Thoracic aorta (tissue), 2 donors: ENCODE results near the gene AKAP8L. TPM values are rescaled to one million over a fixed set of nuclear protein-coding genes. Genes with fewer than 3 reads are reported as not detected.
A peak's percentile ranks its signal among the peaks of the same experiment; 100 is the strongest.

ENCODE experiments used
- ATAC-seq: fragments of 150-250 bp; one replicate; pipeline ENCODE4 v1.8.0; 2017; ENCODE audit warnings: low read depth; ENCODE audit not compliant: insufficient number of reproducible peaks, low FRiP score
- DNase-seq: peaks from one replicate; pipeline ENCODE4 v3.0.0-alpha.2; 2020; ENCODE audit warnings: low spot score
- H3K27ac ChIP-seq, 2 donors: fragments of 200-600 bp; sonication (generic); 1 replicate in 1 of 2; 2 replicates in 1 of 2; pipeline ENCODE4 v1.5.1; 2016; ENCODE audit warnings: mild to moderate bottlenecking in 2 of 2, moderate library complexity in 2 of 2
- H3K27me3 ChIP-seq: fragments of 200-600 bp; sonication (generic); replicated peaks from 2 replicates; pipeline ENCODE4 v1.6.0; 2016; ENCODE audit warnings: mild to moderate bottlenecking; ENCODE audit not compliant: insufficient read depth
- H3K36me3 ChIP-seq: fragments of 200-600 bp; sonication (generic); one replicate; pipeline ENCODE4 v1.5.1; 2016
- H3K4me1 ChIP-seq, 2 donors: fragments of 200-600 bp; sonication (generic); 1 replicate in 1 of 2; 2 replicates in 1 of 2; pipeline versions ENCODE4 v1.5.1 to v1.6.0; 2016; ENCODE audit warnings: low read depth in 2 of 2, mild to moderate bottlenecking in 1 of 2; ENCODE audit not compliant: control insufficient read depth in 1 of 2
- H3K4me3 ChIP-seq: fragments of 200-600 bp; sonication (generic); 2 replicates; pipeline ENCODE4 v1.5.1; 2016; ENCODE audit warnings: mild to moderate bottlenecking
- H3K9me3 ChIP-seq: fragments of 200-600 bp; sonication (generic); 2 replicates; pipeline ENCODE4 v1.5.1; 2016
- total RNA-seq, 2 donors: library from RNA; depleted of rRNA; stranded (reverse); fragments of >200 nt; gene quantifications; one replicate each; pipeline versions ENCODE4 v1.1.0 to v1.2.3, GENCODE V29; 2016
- TF ChIP-seq, protein P1 (sequence below): fragments of 200-600 bp; sonication (generic); IDR thresholded peaks from one replicate; pipeline ENCODE4 v1.5.1; 2019; ENCODE audit warnings: antibody characterized with exemption

The AKAP8L gene
- total RNA-seq, 2 donors from 2014 or later, result 163 to 247 TPM

DNA sequence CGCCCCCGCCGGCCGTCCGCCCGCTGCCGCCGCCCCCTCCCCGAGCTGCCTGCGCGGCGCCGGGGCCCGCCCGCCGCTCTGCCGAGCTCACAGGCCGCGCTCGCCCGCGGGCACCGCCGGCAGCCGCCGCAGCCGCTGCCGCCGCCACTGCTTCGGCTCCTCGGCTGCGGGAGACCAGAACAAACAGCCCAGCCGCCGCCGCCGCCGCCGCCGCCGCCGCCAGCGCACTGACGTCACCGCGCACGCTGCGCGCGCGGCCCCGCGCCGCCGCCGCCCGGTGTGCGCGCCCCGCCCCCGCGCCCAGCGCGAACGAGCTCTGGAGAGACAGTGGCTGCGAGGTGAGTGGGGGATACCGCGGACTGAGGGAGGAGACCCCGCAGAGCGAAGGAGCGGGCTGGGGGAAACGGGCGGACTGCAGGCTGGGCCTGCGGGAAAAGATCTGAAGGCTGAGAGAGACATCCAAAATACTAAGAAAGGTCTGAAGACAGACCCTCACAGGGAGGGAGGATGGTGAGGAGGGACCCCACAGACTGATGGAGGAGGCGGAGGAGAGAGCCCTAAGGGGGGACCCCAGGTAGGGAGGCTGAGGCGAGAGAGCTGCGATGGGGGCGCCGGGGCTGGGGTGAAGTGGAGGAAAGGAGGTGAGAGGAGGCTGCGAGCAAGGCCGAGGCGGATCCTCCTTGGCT is 86.3 kb downstream of the AKAP8L start, which contains the start of gene BRD4:
Gene BRD4 (minus strand): TSS at position 229 of the 686 bp plus-strand sequence. CDS start 59,440 bp downstream, outside the sequence.
- TF ChIP-seq, protein P1, sequence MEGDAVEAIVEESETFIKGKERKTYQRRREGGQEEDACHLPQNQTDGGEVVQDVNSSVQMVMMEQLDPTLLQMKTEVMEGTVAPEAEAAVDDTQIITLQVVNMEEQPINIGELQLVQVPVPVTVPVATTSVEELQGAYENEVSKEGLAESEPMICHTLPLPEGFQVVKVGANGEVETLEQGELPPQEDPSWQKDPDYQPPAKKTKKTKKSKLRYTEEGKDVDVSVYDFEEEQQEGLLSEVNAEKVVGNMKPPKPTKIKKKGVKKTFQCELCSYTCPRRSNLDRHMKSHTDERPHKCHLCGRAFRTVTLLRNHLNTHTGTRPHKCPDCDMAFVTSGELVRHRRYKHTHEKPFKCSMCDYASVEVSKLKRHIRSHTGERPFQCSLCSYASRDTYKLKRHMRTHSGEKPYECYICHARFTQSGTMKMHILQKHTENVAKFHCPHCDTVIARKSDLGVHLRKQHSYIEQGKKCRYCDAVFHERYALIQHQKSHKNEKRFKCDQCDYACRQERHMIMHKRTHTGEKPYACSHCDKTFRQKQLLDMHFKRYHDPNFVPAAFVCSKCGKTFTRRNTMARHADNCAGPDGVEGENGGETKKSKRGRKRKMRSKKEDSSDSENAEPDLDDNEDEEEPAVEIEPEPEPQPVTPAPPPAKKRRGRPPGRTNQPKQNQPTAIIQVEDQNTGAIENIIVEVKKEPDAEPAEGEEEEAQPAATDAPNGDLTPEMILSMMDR, result no peak
- Histone ChIP-seq H3K4me3 (peak within 1 kb of the TSS; percentile 97), H3K4me1 (peaks cover 49 to 71% of the 10 kb centered on the region in 2 donors), H3K27ac (peak within 1 kb of the TSS; percentile 91 to 95), H3K36me3 (no peaks in the 10 kb centered on the region), H3K27me3 (no peaks in the 10 kb centered on the region), H3K9me3 (no peaks in the 10 kb centered on the region)
- peak; percentile 52 for ATAC-seq
- no peak for DNase-seq

DNA sequence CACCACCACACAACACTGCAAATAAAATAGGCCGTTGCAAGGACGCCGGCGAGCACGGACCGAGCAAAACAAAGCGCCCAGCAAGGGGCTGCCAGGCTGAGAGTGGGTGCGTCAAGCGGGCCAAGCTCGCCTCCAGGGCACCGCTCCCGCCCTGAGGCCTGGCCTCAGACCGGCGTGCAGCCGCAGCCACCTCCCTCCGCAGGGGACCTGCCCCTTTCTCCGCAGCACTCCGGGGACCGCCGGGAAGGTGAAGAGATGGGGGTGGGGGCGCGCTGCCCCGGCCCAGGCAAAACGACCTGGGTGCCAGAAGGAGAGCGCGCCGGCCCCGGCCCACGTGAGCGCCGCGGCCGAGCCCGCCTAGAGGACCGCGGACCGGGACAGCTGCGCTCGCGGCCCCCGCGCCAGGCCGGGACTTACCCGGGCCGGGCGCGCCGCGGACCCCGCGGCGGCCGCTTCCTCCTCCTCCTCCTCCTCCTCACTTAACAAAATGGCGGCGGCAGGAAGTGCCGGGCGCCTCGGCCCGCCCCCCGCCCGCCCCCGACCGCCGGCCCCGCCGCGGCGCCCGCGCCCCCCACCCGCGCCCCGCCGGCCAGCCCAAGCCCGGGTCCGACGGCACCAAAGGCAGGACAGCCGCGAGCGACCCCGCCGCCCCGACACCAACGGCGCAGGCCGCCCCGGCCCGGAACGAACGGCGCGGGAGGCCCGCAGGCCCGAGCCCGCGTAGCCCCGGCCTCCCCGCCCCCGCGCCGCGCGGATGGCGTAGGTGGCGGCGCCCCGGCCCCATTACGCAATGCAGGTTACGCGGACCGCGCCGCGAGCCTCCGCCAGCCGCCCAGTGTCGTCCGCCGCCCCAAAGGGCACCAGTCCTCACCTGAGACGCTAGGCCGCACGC is 87.1 kb downstream of the AKAP8L start:
- Histone ChIP-seq H3K27me3 (no peaks in the 10 kb centered on the region), H3K27ac (peak overlapping the region; percentile 91 to 95), H3K4me1 (peaks cover 53 to 72% of the 10 kb centered on the region in 2 donors), H3K36me3 (no peaks in the 10 kb centered on the region), H3K9me3 (no peaks in the 10 kb centered on the region), H3K4me3 (peak overlapping the region; percentile 97)
- TF ChIP-seq, protein P1, result no peak
- ATAC-seq (peak; percentile 33), DNase-seq (no peak)

DNA sequence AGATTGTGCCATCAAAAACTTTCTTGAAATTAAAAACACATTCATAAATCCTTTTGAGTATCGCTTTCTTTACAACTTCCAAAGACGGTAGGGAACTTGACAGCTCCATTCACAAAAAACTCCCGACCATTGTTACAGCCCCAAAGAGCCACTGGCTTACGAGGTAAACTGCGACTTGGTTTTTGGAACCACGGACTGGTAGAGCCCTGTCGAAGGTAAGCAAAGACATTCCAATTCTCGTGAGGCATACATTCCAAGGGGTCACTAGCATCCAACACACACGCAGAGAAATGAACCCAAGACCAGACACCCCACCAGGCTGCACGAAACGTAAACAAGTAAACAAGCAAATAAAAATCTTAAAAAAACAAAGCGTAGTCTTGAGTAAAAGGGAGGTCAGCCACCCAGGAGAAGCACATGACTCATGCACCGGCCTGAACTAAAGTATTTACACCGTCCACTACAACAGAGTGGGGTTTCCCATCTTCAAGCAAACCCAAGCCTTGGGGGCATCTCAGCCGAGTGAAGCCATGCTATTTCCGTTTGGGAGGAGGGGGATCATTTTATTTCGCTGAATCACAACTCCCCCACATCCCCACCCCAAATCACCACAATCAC is 87.9 kb downstream of the AKAP8L start:
- Histone ChIP-seq H3K27ac (peak overlapping the region; percentile 91 to 95), H3K9me3 (no peaks in the 10 kb centered on the region), H3K36me3 (no peaks in the 10 kb centered on the region), H3K4me1 (peaks cover 52 to 71% of the 10 kb centered on the region in 2 donors), H3K4me3 (peak overlapping the region; percentile 97), H3K27me3 (no peaks in the 10 kb centered on the region)
- DNase-seq (no peak), ATAC-seq (no peak)
- TF ChIP-seq, protein P1, result no peak

Other genes starting within 250 kb of the AKAP8L start
- 100 to 1,000 TPM; 289 to 448 TPM for gene NOTCH3, start 218.0 kb downstream of the AKAP8L start, total RNA-seq
- 1 to 10 TPM in 1 of 2 donors, not detected in 1; 1.2 TPM for gene EPHX3, start 186.5 kb downstream of the AKAP8L start, total RNA-seq
- 10 to 100 TPM; 49.0 to 70.9 TPM for gene BRD4, start 86.4 kb downstream of the AKAP8L start, total RNA-seq
- gene AKAP8, start 39.2 kb downstream of the AKAP8L start, total RNA-seq, result 10 to 100 TPM; 18.7 to 54.9 TPM
- gene WIZ, start 31.0 kb upstream of the AKAP8L start, total RNA-seq, result 10 to 100 TPM; 37.8 to 45.3 TPM
- gene RASAL3, start 45.6 kb upstream of the AKAP8L start, total RNA-seq, result 1 to 10 TPM; 4.1 to 5.1 TPM
- gene PGLYRP2, start 60.5 kb upstream of the AKAP8L start, total RNA-seq, result not detected
- not detected for gene CYP4F22, start 89.5 kb upstream of the AKAP8L start, total RNA-seq
- gene CYP4F8, start 196.2 kb upstream of the AKAP8L start, total RNA-seq, result not detected
- 1 to 10 TPM in 1 of 2 donors, not detected in 1; 1.4 TPM for gene CYP4F3, start 221.9 kb upstream of the AKAP8L start, total RNA-seq